ENCODE measurements around the gene DGKH.
"Not testable (repeated sequence)": the region's sequence is repeated elsewhere in the genome, so short reads cannot be mapped to it uniquely, and the experiment has no call there.

The DGKH gene

DNA sequence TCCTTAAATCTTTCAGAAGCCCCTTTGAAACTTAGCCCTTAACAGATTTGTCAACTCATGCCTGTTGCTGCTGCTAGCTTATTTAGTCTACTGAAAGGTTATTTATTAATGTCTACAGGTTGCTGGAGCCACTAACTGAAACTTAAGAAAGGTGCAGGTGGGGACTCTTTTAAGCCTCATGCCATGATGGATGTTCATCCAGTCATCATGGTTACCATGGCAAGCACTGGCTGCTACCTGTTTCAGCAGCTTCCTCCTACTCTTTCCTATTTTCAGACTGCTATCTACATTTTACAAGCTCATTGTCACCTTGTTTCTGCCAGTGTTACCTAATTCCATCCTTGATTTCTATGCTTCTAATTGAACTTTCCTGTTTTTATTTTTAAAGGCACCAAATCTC, 27.1 kb downstream of the DGKH start:
- DNase-seq (ENCODE audit: low read depth) = no peak

DNA sequence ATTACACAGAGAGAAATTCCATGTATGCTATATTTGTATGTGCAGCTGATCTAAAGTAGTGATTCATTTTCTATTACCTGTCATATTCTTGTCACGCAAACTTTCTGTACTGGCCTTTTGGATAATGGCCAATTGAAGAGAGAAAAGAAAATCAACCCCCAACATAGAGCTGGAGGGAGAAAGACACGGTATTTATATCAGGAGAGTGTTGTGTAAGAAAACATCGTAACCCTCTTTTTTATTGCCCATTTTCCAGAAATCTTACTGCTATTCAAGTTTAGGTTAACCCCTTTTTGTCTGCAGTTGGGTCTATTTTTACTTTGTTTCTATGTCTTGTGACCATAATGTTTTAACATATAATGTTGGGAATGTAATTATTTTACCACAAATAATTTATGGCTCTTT, 27.9 kb downstream of the DGKH start:
- no peak for DNase-seq (ENCODE audit: low read depth)

GRCh38 chr13:42078128-42078808, 29.8 kb downstream of the DGKH start:
- no peak for DNase-seq (ENCODE audit: low read depth)

- no peak for DNase-seq (ENCODE audit: low read depth)
These were observed 34.8 kb downstream of the DGKH start for GRCh38 chr13:42083138-42083770.

- no peak for DNase-seq (ENCODE audit: low read depth)
These were observed 36.3 kb downstream of the DGKH start for GRCh38 chr13:42084722-42085121.

- DNase-seq (ENCODE audit: low read depth) = no peak
These were observed 38.1 kb downstream of the DGKH start for GRCh38 chr13:42086582-42086981.

DNA sequence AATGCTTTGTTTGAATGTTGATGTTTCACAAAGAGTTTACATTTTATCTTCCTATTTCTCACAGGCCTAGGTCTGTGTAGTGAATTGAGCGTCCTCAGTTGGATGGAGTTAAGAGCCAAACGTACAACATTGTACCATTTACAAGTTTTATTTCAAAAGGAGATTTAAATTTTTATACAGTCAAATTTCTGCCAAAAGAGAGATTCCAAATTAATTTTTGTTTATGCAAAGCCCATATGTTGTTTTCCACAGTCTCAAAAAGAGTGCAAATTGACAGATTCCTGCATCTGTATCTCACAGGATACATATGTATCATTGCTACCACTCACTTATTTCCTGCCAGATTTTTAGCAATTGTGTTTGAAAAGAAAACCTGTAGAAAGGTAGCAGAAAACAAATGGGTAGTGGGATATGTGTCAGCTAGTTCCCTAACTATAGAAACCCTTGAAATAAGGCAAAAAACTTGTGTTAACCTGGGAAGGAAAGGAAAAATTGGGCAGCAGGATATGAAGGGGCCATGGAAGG, 46.1 kb downstream of the DGKH start:
- DNase-seq (ENCODE audit: low read depth) = no peak

GRCh38 chr13:42096222-42096621, 47.8 kb downstream of the DGKH start:
- not testable (repeated sequence) for DNase-seq (ENCODE audit: low read depth)

GRCh38 chr13:42099962-42100675, 51.7 kb downstream of the DGKH start:
- DNase-seq (ENCODE audit: low read depth) = no peak

DNA sequence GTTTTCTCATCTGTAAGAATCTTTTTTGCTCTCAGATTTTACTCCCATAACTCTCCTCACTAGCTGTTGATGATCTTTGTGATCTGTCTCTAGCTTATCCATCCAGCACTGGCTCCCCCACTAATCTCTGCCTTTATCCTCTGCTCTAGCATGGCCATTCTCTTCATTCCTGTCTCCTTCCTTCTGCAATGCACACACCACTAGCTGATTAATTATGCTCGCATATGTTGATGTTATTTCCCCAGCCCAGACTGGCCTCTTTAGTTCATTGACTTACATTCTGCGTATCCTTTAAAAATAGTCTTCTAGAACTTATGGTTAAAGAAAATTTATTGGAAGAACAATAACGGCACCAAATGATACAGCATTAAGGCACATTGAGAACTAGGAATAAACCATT, 52.5 kb downstream of the DGKH start:
- DNase-seq (ENCODE audit: low read depth) = no peak

DNA sequence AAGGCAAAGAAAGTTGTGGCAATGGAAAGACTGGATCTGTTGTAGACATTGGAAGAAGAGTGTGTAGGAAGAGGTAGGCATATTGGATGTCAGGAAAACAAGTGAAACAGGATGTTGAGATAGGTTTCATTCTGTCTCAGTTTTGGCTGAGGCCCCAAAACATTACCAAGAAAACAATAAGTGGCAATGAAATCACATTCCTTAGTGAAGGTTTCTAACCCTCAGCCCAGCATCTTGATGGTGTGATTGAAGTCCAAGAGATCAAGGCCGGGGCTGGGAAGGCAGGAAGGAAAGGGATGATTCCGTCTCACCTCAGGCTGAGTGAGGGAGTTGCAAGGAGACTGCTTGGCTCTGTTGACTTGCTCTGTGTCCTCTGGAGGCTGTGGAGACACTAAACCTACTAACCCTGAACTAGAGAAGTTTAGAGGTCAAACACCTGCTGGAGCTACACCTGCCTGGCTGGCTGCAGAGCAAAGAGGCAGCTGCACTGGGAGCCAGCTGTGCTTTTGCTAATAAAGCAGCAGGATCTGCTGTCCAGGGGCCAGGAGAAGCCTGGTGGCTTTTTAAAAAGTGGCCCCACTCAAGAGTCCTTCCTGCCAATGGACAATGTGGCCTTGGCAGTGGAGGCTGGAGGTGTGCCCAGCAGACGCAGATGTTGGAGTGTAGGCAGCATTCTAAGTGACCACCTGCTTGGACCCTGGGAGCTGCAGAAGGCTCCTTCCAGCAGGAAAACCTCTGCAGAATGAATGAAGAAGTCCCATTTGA, 53.6 kb downstream of the DGKH start:
- no peak for DNase-seq (ENCODE audit: low read depth)

DNA sequence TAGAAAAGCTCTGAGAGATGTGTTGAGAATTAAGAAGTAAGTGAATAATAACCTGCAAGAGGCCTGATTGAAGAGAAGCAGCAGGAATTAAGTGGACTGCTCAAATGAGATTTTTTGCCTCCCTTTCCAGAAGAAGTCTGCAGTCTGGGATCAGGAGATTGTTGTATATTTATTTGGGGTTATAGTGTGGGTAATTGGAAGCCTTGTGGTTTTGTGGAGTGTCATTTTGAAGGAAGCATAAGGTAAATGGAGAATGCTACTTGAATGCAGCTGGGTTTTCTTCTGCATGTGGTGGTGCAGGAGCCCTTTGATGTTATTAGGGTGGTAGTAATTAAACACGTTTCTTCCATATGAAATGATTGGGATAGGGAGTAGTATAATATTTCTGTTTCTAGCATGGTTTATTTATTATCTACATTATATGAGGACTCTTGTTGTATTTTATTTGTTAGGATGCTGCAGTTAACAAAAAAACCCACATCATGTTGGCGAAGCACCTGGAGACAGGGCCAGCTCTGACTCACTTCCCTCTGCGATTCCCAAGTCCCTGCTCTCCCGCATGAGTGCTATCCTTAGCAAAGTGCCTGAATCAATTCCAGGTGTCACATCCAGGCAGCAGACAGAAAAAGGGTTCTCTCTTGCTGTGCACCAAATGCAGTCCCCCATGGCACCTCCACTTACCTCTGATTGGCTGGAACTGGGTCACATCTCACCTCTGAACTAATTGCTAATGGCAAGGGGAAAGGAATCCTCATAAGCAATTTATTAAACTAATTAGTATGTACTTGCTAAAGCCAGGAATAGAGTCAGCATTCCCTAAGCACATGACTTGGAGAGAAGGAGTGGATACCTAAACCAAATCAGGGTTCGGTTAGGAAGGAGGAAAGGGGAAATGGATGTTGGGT, 54.8 kb downstream of the DGKH start:
- no peak for DNase-seq (ENCODE audit: low read depth)

DNA sequence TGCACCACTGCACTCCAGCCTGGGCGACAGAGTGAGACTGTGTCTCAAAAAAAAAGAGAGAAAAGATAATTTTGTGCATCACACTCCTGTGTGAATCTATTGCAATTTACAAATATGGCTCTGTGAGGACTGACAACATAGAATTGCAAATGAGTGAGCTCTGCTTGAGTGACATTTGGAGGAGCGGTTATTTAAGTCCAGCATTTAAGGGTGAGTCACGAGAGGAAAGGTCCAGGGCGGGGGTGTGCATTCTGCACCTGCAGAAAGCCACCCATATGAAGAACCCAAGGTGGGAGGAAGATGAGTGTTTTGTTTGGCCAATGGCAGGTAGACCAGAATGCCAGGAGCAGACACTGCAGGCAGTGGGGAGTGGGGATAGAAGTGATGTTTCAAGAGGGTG, 58.5 kb downstream of the DGKH start:
- DNase-seq (ENCODE audit: low read depth) = no peak

GRCh38 chr13:42107421-42107820, 59.0 kb downstream of the DGKH start:
- DNase-seq (ENCODE audit: low read depth) = no peak

DNA sequence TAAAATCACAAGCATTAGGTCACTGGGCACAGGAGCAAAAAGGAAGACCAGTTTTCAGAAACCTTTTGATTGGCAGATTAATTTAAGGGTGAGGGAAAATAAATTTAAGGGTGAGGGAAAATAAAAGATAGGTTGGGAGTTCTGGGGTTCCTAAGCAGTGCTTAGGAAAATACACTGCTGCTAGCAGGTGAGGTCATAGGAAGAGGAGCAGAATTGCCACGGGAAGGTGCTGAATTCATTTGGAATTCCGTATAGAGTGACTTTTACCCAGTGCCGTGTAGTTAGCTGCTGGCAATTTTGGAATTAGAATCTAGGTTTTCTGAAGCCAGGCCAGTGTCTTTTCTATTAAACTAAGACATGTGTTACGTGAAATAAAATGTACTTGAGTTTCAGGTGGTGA, 59.8 kb downstream of the DGKH start:
- no peak for DNase-seq (ENCODE audit: low read depth)

GRCh38 chr13:42109957-42110356, 61.5 kb downstream of the DGKH start:
- DNase-seq (ENCODE audit: low read depth) = no peak

- no peak for DNase-seq (ENCODE audit: low read depth)
These were observed 62.1 kb downstream of the DGKH start for GRCh38 chr13:42110410-42111155.

DNA sequence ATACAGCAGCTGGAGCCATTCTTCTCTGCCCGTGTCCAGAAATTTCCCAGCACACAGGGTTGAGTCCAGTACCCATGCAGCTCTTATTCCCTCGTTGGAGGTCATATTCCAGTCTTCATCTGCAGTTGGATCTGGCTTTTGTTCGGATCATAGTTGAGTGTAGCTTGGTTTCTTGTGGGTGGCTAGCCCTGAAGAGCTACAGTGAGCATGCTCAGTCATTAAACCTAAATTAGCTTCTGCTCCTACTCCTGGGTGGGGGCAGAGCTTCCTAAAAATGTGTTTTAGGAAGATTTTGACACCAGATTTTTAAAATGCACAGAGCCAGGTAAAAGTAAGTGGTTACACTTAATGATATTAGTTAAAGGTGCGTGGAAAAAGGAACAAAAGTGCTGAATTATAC, 64.4 kb downstream of the DGKH start:
- DNase-seq (ENCODE audit: low read depth) = no peak

GRCh38 chr13:42113478-42113877, 65.0 kb downstream of the DGKH start:
- no peak for DNase-seq (ENCODE audit: low read depth)

- DNase-seq (ENCODE audit: low read depth) = no peak
These were observed 65.8 kb downstream of the DGKH start for GRCh38 chr13:42114278-42114677.

- no peak for DNase-seq (ENCODE audit: low read depth)
These were observed 66.5 kb downstream of the DGKH start for GRCh38 chr13:42114912-42115311.

Data from stimulated activated CD8-positive, alpha-beta memory T cell treated with anti-CD3 and anti-CD28 coated beads, Interleukin-12 subunit alpha, Interleukin-12 subunit beta, amount 100 ng/mL, for 4 hours (primary cell).